ENCODE results near the gene PLCG2.

Gene PLCG2

GRCh38 chr16:81817296-81817695, 38.2 kb downstream of the PLCG2 start:
- no peak for DNase-seq

GRCh38 chr16:81817789-81818567, 38.9 kb downstream of the PLCG2 start:
- no peak for DNase-seq

GRCh38 chr16:81818568-81818896, 39.4 kb downstream of the PLCG2 start:
- DNase-seq, result no peak

GRCh38 chr16:81818905-81819304, 39.8 kb downstream of the PLCG2 start:
- no peak for DNase-seq

GRCh38 chr16:81821436-81822128, 42.5 kb downstream of the PLCG2 start:
- DNase-seq, result no peak

- DNase-seq, result no peak
Observed at GRCh38 chr16:81823111-81823510, 44.0 kb downstream of the PLCG2 start.

- DNase-seq, result no peak
Observed at GRCh38 chr16:81823734-81824133, 44.6 kb downstream of the PLCG2 start.

- DNase-seq, result no peak
Observed at GRCh38 chr16:81826523-81826922, 47.4 kb downstream of the PLCG2 start.

GRCh38 chr16:81830845-81831540, 51.9 kb downstream of the PLCG2 start:
- no peak for DNase-seq

- DNase-seq, result no peak
Observed at GRCh38 chr16:81831722-81832126, 52.6 kb downstream of the PLCG2 start.

- DNase-seq, result no peak
Observed at GRCh38 chr16:81832801-81833547, 53.9 kb downstream of the PLCG2 start.

- no peak for DNase-seq
Observed at GRCh38 chr16:81833751-81834150, 54.7 kb downstream of the PLCG2 start.

- DNase-seq, result no peak
Observed at GRCh38 chr16:81834868-81835267, 55.8 kb downstream of the PLCG2 start.

- DNase-seq, result no peak
Observed at GRCh38 chr16:81836279-81837054, 57.4 kb downstream of the PLCG2 start.

GRCh38 chr16:81837312-81837751, 58.2 kb downstream of the PLCG2 start:
- DNase-seq, result no peak

GRCh38 chr16:81838794-81839193, 59.7 kb downstream of the PLCG2 start:
- no peak for DNase-seq

GRCh38 chr16:81841722-81842121, 62.6 kb downstream of the PLCG2 start:
- no peak for DNase-seq

GRCh38 chr16:81842564-81843242, 63.6 kb downstream of the PLCG2 start:
- no peak for DNase-seq

- no peak for DNase-seq
Observed at GRCh38 chr16:81843243-81843582, 64.1 kb downstream of the PLCG2 start.

- no peak for DNase-seq
Observed at GRCh38 chr16:81843683-81844082, 64.6 kb downstream of the PLCG2 start.

- no peak for DNase-seq
Observed at GRCh38 chr16:81846105-81846504, 67.0 kb downstream of the PLCG2 start.

GRCh38 chr16:81848306-81848853, 69.3 kb downstream of the PLCG2 start:
- no peak for DNase-seq
